Left cardiac atrium (tissue), 4 donors: ENCODE data around the gene LRRC7. TPM values are rescaled to one million over a fixed set of nuclear protein-coding genes. Genes with fewer than 3 reads are reported as not detected.
"Not testable (repeated sequence)": the region's sequence is repeated elsewhere in the genome, so short reads cannot be mapped to it uniquely, and the experiment has no call there.

Experiments used
- ATAC-seq, 2 donors: fragments of 200-7000 bp; cut with Tn5 transposase; one replicate each; pipeline ENCODE4 v1.9.1; 2020; ENCODE audit warnings: mild to moderate bottlenecking in 2 of 2, moderate library complexity in 2 of 2
- DNase-seq: peaks from one replicate; pipeline ENCODE4 v3.0.0-alpha.2; 2020
- intact Hi-C, 2 donors: fragments of 100-400 bp; cut with DNase I; formaldehyde crosslinking; loops; one replicate each; pipeline versions ENCODE4 v1.14.1 to v1.15.1; 2022 to 2023
- total RNA-seq, 2 donors: library from RNA; stranded (reverse); fragmentation: NEBNext Ultra II Directional; extraction: Animal tissue kit (Norgen Biotek cat#: 25700); gene quantifications; one replicate each; pipeline ENCODE4 v1.2.1, GENCODE V29; 2021
- donor health status: DM: no; HTN: yes; CAD: no.
- donor health status: DM: no; HTN: yes; CAD: no; lungs with severe emphysema.
- donor health status: DM: yes; HTN: yes; CAD: no.
- donor health status: Dilated cardiomyopathy.

The LRRC7 gene
- total RNA-seq, 2 donors from 2014 or later, result 5.7 to 6.2 TPM

GRCh38 chr1:70045581-70045980 lies 477.9 kb downstream of the LRRC7 start:
- ATAC-seq, DNase-seq, intact Hi-C loops: not testable (repeated sequence)

DNA sequence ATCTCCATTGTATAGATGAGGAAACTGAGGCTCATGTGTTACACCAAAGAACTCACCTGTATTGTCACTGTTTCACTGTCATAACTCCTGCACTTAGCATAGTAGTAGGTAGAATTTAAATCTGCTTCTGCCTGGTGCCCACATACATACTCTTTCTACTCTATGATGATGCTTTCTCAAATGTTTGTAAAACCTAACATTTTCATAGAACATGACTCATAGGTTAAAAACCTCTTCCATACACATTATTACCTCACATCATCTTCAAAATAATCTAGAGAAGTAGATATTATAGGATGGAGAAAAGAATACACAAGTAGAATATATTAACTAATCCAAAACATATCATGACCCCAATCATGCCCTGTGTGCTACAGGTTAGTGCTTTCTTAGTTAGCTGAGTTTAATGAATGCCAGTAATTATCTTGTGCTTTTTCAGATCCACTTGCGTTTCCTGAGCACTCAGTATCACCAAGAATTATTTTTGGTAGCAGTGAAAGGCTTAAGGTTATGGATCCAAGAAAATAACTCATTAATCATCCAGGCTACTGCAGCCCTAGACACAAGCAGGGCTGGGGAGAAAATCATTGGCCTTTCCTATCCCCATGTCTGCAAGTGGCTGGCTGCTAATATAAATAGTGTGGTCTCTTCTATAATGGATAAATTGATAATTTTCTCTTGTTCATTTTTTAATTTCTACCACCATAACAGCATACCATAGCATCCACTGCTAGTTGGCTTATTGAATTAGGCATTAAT lies 480.8 kb downstream of the LRRC7 start:
- intact Hi-C loops, result no loop called here
- ATAC-seq, result no peak

DNA sequence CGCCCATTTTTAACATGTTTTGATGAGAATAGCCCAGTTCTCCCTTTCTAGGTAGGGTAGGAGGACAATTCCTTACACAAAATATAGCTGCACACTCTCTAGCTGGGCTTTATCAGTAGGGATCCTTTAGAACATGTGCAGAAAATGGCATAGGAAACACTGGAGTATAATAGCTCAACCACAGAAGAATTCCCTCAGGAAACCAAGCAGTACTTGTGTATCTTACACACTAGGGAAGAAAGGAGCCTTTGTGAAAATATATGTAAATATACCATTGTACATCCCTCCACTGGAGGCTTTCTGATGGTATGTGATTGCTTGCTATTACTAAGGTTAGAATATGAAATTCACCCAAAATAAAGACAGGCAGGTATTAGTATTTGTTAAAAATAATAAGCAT lies 484.2 kb downstream of the LRRC7 start:
- intact Hi-C loops, result no loop called here
- ATAC-seq (no peak), DNase-seq (no peak)

More for the DNA sequence above, 480.8 kb downstream of the LRRC7 start:
- DNase-seq, result no peak

- intact Hi-C loops, result no loop called here
- DNase-seq, result no peak
- no peak for ATAC-seq
Measured at GRCh38 chr1:70057500-70057899, 489.8 kb downstream of the LRRC7 start.

DNA sequence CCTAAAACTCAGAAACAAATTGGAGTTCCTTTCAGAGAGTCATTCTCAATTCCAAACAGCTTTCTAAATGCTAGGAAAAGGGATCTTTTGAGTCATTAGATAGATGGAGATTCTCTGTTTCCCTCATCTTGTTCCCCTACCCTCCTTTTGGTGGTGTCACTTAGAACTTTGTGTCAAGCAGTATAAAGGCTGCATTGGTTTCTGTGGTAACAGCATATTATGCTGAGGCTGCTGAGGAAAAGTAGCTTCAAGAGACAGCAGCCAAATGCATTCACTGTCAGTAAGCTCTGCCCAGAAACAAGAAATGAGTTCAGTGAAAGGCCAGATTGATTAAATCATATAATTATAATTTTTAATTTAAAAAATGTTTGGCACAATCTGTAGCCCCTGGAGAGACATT lies 493.5 kb downstream of the LRRC7 start:
- DNase-seq, result no peak
- intact Hi-C loops, result no loop called here
- ATAC-seq, result no peak

DNA sequence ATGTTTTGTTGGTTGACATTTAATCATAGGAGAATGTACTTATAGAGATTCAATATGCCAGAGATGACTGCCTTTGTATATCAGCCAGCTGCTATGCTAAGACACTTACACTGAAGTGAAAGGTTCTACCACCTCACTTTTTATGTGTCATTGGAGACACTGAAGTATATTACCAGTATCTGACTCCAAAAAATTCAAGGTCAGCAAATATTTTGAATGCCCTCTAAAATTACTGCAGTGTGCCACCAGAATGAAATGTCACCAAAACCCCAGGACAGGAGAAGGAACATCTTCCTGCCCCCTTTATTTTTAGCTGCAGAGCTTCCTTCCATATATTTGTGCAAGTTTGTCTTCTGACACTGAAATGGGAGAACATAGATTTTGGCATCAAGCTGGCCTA lies 496.1 kb downstream of the LRRC7 start:
- ATAC-seq (no peak), DNase-seq (no peak)
- intact Hi-C loops, result no loop called here

DNA sequence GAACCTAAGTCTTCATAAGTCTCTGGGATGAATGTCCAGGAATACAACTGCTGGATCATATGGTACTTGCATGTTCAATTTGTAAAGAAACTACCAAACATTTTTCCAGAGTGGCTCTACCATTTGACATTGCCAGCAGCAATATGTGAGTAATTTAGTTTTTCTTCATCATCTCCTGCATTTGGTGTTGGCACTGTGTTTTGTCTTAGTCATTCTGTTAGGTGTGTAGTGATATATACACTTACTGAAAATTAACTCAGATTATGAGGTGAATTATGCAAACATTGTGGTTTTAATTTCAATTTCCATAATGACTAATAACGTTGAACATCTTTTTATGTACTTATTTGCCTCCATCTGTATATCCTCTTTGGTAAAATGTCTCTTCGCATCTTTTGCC lies 499.0 kb downstream of the LRRC7 start:
- DNase-seq (no peak), ATAC-seq (no peak)
- intact Hi-C loops, result no loop called here

DNA sequence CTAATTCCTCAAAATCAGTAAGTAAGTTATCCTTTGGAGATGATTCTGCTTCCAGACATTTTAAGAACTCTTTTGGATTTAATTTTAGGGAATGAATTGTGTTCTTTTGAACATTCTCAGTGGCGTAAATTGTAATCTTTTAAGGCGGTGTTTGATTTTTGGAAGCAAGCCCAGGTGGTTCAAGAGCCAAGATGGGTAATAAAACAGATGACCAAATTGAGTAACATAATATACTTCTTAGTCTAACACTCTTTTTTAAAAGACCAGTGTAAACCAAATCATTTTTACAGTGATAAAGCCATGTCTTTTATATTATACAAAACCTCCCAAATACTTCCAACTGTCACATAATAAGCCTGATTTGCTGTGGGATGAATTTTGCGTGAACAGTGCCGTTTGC lies 503.9 kb downstream of the LRRC7 start:
- no peak for DNase-seq
- ATAC-seq, result peak in 1 of 2 donors; percentile 42
- intact Hi-C loops, result no loop called here

DNA sequence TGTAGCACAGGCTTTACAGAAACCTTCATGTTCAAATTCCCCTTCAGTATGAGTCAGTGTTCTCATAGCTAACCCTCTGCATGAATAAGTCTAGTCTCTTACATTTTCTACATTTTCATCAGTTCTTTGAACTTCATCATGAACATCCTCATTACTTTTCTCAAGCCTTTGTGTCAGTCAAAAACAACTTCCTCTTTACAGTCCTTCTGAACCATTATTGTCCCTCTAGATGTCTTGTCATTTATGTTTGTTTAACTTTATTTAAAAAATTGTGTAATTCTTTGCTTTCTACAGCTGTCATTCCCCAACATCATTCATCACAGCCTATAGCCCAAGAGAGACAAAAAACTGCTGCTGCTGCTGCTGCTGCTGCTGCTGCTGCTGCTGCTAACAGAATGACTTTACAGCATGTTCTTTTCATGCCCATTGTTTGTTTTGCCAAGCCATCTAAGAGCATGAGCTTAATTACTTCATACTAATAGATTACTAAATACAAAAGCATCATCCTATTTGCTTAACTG lies 504.6 kb downstream of the LRRC7 start:
- ATAC-seq (peak in 1 of 2 donors; percentile 49), DNase-seq (no peak)
- intact Hi-C loops, result no loop called here

- ATAC-seq (no peak), DNase-seq (no peak)
- intact Hi-C loops, result no loop called here
Measured at GRCh38 chr1:70075761-70076160, 508.0 kb downstream of the LRRC7 start.

- DNase-seq, result no peak
- no peak for ATAC-seq
- intact Hi-C loops, result no loop called here
Measured at GRCh38 chr1:70077066-70077465, 509.3 kb downstream of the LRRC7 start.

- ATAC-seq (no peak), DNase-seq (no peak)
- intact Hi-C loops, result no loop called here
Measured at GRCh38 chr1:70079546-70079945, 511.8 kb downstream of the LRRC7 start.

DNA sequence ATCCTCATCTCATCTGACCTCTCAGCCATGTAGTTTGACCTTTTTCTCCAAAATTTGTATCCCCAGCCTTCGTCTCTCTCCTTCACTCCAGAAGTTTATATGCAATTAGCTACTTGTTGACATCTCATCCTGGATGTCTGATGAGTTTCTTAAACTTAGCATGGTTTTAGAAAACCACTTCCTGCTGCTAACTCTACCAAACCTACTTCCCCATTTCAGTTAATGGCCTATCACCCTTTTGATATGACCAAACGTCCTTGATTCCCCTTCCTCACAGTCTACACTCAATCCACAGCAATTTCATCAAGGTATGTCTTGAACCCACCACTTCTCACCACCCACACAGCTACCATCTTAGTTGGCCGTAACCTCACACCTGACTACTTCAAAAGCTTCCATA lies 515.8 kb downstream of the LRRC7 start:
- DNase-seq (no peak), ATAC-seq (no peak)
- intact Hi-C loops, result no loop called here

DNA sequence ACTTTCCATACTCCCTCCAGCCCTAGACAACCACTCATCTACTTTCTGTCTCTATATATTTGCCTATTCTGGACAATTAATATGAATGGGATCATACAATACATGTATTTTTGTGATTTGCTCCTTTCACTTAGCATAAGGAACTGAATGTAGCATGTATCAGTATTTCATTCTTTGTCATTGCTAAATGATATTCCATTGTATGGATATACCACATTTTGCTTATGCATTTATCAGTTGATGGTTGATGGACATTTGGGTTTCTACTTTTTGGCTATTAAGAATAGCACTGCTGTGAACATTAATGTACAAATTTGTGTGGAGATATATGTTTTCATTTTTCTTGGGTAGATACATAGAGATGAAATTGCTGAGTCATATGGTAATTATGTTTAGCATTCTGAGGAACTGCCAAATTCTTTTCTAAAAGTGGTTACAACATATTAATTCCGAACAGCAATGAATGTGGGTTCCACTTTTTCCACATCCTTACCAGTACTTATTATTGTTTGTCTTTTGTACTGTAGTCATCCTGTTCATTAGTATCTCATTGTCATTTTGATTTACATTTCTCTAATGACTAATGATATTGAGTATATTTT lies 516.7 kb downstream of the LRRC7 start:
- ATAC-seq, result no peak
- no peak for DNase-seq
- intact Hi-C loops, result no loop called here

GRCh38 chr1:70085521-70085920 lies 517.8 kb downstream of the LRRC7 start:
- intact Hi-C loops, result no loop called here
- no peak for DNase-seq
- no peak for ATAC-seq

DNA sequence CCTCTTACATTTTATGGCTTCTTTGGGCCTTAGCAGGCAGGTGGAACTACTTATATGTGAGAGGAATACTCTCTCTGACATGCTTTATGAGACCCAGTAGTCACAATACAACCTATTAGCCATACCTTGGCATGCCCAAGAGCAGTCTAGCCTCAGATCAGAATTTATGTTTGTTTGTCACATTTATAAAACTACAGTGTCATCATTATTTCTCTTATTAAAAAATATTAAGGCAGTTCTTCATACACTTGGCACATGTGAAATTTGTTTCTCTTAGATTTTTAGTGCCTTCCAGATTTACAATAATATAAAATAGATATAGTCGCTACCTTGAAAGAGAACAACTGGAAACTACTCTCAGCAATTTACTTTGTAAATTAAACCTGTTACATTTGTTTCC lies 519.2 kb downstream of the LRRC7 start:
- DNase-seq, result no peak
- no peak for ATAC-seq
- intact Hi-C loops, result no loop called here

DNA sequence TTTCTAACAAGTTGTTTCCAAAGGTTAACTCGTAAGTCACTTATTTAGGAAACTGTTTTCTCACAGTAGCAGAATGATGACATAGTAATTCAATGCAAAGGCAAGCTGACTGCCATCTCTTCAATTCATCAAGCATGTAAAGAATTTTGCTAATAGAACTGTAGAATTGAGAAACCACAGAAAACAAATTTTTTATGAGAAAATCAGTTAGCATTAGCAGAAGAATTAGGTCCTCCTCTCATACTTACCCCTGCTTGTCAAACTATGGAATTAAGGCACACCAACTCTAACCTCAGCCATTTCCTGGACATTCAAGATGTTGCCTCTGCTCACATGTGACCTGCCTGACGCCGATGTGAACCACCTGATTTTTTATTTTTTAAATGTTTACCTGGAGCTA lies 522.4 kb downstream of the LRRC7 start:
- DNase-seq (no peak), ATAC-seq (no peak)
- intact Hi-C loops, result no loop called here

GRCh38 chr1:70090875-70091274 lies 523.2 kb downstream of the LRRC7 start:
- intact Hi-C loops, result no loop called here
- ATAC-seq, result no peak
- DNase-seq, result no peak

GRCh38 chr1:70091811-70092210 lies 524.1 kb downstream of the LRRC7 start:
- DNase-seq (no peak), ATAC-seq (no peak)
- intact Hi-C loops, result no loop called here

- DNase-seq (no peak), ATAC-seq (no peak)
- intact Hi-C loops, result no loop called here
Measured at GRCh38 chr1:70092526-70092925, 524.8 kb downstream of the LRRC7 start.
